ENCODE data around the gene DYDC2.
A peak's percentile ranks its signal among the peaks of the same experiment; 100 is the strongest.
"Not testable (repeated sequence)": the region's sequence is repeated elsewhere in the genome, so short reads cannot be mapped to it uniquely, and the experiment has no call there.

Gene DYDC2, protein sequence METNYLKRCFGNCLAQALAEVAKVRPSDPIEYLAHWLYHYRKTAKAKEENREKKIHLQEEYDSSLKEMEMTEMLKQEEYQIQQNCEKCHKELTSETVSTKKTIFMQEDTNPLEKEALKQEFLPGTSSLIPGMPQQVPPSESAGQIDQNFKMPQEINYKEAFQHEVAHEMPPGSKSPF

DNA sequence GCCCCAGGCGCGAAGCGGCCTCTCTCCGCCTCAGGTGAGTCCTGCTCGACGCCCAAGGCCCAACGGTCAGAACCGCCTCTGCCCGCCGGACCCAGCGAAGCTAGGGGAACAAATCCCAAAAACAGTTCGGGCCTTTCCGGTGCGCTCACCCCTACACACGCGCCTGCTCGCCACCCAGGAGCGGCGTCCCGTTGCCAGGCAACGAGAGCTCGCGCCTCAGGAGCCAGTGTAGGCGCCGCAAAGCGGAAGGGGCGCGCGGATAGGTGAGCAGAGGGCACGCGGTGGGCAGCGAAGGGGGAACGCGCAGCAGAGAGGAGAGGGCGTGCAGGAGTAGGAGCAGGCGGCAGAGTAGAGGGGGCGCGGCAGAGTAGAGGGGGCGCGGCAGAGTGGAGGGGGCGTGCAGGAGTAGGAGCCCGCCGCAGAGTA is at the start of gene DYDC2, which contains the start of gene DYDC1:
Gene DYDC2, plus strand, starts transcription at position 219 of the 426 bp plus-strand sequence. CDS start 5,663 bp downstream, outside the sequence.
Gene DYDC1, minus strand, starts transcription at position 193 of the 426 bp plus-strand sequence. CDS start 4,154 bp downstream, outside the sequence.
- peak; percentile 50 to 58 for DNase-seq

DNA sequence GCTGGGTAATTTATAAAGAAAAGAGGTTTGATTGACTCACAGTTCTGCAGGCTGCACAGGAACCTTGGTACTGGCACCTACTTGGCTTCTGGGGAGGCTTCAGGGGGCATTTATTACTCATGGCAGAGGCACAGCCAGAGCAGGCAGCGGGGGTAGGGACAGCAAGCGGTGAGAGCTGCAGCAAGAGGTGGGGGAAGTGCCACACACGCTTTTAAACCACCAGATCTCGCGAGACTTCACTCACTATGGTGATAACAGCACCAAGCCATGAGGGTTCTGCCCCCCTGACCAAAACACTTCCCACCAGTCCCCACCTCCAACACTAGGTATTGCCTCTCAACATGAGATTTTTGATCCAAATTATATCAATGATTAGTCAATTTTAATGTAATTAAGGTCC is 43.1 kb upstream of the DYDC2 start:
- DNase-seq = no peak

DNA sequence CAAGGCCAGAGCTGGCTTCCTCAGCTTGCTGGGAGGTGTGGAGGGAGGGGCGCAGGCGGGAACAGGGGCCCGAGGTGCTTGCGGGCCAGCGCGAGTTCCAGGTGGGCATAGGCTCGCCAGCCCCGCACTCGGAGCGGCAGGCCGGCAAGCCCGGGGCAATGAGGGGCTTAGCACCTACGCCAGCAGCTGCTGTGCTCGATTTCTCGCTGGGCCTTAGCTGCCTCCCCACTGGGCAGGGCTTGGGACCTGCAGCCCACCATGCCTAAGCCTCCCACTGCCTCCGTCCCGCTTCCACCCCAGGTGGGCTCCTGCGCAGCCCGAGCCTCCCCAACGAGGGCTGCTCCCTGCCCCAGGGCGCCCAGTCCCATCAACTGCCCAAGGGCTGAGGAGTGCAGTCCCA is 41.2 kb upstream of the DYDC2 start:
- no peak for DNase-seq

DNA sequence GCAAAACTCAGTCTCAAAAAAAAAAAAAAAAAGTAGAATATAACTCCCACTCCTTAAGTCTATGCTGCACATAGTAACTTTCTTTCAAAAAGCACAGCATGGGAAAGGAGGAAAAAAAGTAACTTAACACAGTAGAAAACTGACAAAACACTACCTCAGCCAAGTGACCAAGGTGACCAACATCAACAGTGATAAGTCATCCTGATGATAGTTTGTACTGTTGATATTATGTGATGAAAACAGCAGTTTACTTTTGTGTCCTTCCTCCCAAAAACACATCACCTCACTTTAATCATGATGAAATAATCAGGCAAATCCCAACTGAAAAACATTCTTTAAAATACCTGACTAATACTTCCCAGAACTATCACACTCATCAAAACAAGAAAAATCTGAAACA is 37.8 kb upstream of the DYDC2 start:
- DNase-seq = no peak

DNA sequence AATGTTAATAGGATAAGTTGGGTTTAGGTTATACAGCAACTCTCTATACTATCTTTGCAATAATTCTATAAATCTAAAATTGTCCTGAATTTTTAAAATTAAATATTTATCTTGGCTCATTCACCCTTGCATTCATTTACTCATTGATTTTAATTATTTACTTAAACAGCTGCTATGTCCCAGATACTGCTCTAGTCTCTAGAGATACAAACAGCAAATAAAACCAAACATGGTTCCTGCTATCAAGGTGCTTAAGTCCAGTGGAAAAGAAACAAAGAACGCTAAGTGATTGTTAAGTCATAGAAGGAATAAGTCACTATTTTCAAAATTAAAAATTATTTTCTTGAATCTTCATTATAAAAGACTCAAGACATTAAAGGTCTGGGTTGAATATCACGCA is 37.3 kb upstream of the DYDC2 start:
- no peak for DNase-seq

DNA sequence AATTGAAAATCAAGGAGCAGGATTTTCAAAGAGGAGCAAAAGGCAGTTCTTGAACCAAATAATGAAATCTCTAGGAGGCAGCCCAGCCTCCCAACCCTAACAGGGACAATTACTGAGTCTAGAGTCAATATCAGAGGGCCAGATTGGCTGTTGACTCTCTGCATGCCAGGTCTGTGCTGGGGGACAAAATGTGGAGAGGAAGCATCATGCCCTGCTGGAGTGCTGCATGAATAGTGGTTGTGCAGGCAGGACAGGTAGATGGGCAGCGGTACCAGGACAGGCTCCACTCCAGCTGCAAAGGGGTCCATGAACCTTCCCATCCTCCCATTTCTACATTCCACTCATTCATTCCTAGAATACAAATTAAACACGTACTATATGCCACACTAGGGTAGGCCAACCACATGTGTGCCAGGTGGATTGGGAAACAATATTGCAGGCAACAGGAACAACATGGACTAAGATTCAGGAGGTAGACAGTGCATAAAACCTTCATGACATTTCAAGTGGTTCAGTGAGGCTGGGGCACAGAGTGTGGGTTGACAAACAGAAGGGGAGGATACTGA is 36.8 kb upstream of the DYDC2 start:
- DNase-seq = no peak

DNA sequence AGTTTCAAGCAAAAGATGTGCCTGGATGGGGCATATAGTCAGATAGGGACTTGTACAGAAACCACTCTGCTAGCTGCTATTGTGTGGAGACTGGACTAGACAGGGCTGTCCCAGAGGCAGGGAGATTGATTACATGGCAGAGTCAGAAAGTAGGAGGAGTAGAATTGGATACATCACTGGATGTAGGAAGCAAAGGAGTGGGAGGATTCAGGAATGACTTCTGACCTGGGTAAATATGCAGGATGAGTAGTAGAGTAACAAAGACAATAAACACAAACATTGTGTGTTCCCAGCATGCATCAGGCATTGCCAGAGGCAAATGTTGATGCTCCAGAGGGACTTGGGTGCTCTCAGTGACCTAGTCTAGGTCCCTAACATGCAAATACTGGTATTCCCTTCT is 36.2 kb upstream of the DYDC2 start:
- no peak for DNase-seq

DNA sequence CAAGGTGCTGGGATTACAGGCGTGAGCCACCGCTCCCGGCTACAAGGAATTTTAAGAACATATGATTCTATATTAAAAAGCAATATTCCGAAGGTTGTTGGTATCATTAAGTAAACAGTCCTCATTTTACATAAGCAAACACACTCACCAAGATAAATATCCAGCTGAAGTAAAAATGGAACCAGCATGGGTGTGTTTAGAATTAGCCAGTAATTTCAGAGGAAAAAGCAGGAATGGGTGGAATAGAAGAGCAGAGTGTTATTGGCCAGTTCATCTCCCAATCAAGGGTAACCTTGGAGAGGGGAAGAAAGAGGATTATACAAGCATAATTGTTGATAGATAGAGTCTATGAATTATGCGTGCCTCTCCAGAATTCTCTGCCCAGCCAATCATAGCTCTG is 35.4 kb upstream of the DYDC2 start:
- DNase-seq = no peak

DNA sequence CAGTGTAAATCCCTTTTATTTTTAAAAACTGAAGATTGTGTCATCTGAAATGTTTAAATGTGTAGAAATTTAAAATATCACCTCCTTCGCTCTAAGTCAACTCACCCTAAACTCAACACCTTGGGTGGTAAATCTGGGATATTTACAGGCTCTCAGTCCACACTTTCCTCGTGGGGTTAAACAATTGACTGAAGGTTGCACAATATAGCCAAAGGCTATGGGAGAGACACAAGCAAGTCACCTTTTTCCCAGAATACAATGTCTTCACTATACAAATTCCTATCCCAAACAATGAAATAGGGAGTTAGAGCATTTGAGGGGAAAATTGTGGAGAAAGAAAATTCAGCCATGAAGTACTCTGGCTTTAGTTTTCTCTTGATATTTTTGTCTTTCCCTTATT is 34.4 kb upstream of the DYDC2 start:
- no peak for DNase-seq

DNA sequence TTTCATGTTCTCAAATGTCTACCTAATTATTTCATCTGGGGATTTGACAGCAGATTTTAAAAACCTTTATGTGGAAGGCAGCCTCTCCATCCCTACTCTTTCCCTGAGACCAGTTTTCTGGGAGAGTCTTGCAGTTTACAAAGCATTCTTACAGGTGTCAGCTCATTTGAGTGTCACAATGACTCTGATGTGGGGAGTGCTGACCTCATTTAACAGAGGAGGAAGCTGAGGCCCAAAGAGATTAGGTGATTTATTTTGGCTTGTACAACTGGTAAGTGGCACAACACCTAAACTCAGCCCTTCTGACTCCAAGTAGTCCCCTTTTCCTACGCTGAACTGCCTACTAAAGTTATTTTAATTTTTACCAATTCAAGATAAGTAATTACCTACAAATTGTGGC is 33.9 kb upstream of the DYDC2 start:
- DNase-seq = no peak

DNA sequence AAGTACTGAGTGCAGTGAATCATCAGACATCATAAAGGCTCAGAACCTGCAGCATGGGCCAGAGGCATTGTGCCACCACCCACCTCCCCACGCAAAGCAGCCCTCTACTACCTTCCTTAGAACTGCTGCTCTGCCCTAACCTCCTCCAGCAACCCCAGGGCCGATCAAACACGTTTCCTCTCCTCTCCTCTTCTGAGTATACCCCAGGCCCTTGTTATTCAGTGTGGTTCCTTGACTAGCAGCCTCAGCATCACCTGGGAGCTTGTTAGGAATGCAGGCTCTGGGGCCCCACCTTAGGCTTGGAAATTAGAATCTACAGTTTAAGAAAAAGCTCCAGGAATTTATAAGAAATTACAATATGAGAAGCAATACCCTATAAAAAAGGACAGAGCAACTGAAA is 33.3 kb upstream of the DYDC2 start:
- DNase-seq = no peak

DNA sequence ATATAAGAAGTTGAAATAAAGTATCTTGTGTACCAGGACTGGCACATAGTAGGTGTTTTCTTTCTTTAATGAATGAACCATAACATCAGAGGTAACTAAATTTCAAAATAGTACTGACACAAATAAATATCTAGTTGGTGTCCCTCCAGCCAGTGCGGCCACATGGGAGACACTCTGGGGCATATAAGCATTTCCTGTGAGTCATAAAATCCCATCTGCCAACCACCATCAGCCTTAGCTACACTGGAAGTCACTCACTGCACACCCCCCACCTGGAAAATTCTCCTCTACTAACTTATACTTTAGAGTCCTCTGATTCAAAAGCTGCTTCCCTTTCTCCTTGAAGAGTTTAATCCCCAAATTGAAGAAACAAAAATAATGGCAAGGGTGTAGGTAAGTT is 32.5 kb upstream of the DYDC2 start:
- no peak for DNase-seq

DNA sequence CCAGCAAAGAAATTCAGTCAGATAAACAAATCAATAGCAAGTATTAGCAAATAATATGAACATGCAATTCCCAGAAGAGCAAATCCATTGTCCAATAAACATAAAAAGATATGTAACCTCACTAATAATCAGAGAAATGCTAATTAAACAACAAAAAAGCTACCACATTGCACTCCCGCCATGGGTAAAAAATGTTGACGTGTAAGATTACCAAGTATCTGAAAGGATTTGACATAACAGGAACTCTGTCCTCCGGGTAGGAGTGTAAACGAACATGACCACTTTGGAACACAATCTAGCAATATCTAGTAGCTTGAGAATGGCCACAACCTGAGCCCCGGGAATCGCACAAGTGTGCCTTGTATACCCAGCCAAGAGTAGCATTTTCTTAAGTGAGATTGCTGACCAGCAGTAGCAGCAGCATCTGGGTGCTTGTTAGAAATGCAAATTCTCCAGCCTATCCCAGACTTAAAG is 31.7 kb upstream of the DYDC2 start:
- DNase-seq = no peak

DNA sequence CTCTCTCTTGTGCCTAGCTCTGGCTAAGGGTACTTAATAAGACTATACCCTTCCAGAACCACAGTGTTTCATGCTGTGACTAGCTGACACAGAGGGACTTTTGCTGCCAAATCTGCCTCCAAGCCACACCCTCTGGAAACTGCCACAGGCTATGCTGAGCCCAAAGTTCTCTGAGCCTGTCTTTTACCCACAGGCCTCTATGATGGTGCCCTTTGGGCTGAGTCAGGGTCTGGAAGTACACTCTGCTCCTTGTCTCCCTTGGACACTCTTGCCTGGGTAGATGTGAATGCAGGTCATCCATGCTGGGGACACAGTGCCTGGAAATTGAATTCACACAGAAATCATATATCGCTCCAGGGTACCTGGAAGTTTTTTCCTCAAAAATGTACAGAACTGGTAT is 22.6 kb upstream of the DYDC2 start:
- no peak for DNase-seq

DNA sequence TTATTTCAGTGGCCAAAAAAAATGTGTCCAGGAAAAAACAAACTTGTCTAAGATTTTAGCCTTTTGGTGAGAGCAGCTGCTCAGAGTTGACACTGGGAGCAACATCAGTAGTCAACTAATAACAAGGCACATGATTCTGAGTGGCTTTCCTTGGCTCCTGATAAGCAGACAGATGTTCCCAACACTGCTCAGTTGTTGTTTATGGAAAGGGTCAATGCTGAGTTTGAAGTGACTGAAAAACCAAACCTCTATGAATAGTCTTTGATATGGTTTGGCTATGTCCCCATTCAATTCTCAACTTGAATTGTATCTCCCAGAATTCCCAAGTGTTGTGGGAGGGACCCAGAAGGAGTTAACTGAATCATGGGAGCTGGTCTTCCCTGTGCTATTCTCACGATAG is 12.3 kb upstream of the DYDC2 start:
- no peak for DNase-seq

DNA sequence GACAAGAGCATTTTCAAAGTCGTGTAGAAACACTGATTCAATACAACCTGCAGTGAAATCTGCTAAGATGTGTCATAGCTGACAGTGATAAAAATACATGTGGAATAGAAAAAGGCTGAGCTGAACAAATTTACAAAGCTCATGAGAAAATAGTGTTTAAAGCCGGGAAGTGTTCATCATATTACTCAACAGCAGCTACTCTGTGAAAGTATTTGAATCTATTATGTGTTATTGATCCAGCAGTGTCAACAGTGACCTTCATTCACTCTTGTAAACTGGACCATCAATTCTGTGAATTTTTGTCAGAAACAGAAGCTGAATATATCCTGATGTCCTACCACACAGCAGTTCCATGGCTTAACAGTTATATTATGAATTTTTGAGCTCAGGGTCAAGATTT is 11.7 kb upstream of the DYDC2 start:
- no peak for DNase-seq

DNA sequence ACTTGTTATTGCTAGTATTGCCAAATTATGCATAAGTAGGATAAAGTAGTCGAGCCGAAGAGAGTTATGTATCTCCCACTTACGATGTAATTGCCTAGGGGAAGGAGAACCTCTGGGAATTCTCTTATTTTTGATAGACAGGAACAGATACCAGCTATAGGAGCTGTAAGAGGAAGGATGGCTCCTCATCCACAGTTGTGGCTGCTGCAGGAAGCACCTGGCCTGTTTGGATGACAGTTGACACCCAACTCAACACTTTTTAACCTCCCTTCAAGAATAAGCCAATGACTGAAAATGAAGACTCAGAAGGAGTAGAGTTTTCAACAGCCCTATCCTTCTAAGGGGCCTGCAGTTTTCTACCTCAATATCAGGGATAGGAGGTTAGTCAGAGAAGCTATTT is 6.3 kb upstream of the DYDC2 start:
- DNase-seq = no peak

DNA sequence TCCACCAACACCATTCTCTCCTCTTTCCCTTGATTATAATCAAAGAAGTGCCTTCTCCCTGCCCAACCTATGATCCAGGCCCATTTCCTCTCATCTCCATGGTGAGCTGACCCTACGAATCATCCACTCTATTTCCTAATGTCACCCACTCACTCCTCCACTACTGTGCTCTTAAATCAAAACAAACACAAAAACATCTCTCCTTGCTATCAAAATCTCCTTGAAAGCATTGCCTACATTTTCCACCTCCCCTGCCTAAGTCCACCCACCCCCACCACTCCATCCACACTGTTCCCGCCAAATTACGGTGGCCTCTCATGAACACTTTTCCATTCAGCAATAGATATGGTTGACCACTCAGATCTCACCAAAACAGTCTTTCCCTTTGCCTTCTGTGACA is 5.4 kb upstream of the DYDC2 start:
- no peak for DNase-seq

DNA sequence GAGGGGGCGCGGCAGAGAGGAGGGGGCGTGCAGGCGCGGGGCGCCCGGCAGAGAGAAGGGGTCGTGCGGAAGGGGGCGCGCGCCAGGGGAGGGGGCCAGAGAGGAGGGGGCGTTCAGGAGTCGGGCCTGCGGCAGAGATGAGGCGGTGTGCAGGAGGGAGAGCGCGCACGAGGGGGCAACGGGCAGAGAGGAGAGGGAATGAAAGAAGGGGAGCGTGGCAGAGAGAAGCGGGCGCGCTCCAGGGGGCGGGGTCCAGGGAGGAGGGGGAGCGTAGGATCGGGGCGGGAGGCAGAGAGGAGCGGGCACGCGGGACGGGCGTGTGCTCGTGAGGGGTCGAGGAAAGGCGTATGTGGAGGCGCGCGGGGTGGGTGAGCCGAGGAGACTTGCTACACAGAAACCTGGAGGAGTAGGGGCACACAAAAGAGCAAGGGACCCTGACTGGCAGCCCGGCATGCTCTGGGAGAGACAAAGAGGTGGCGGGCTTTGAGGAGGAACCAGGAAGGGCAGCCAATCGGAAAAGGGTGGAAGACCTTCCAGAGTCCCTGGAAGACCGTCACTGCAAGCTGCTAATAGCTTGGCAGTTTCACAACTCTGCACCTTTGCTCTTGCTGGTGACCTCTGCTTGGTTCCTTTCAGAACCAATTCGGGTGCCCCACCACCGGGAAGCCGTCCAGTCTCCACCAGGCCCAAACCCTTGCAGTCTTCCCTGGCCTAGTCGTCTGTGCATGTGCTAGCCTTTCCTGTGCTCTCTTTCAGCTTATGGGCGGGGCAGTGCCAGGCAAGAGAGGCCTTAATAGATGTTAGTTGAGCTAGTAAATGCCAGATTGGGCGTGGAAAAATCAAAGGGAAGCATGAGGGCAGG is 639 bp downstream of the DYDC2 start:
- peak in 1 of 2 experiments; percentile 4 for DNase-seq

DNA sequence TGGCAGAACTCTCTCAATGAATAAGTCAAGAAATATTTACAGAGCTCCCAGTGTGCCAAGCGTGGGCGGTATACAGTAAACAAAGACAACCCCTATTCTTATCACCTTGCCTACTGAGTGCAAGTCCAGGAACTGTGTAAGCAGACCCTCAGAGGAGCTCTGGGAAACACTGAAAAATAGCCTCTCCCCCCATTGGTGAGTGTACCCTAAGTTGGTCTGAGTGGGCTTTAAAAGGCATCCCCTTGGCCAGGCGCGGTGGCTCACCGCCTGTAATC is 1.2 kb downstream of the DYDC2 start:
- DNase-seq = no peak

DNA sequence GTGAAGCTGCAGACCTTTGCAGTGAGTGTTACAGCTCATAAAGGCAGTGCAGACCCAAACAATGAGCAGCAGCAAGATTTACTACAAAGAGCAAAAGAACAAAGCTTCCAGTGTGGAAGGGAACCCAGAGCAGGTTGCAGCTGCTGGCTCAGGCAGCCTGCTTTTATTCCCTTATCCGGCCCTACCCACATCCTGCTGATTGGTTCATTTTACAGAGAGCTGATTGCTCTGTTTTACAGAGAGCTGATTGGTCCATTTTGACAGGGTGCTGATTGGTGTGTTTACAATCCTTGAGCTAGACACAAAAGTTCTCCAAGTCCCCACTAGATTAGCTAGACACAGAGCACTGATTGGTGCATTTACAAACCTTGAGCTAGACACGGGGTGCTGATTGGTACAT is 2.3 kb downstream of the DYDC2 start:
- DNase-seq = not testable (repeated sequence)

DNA sequence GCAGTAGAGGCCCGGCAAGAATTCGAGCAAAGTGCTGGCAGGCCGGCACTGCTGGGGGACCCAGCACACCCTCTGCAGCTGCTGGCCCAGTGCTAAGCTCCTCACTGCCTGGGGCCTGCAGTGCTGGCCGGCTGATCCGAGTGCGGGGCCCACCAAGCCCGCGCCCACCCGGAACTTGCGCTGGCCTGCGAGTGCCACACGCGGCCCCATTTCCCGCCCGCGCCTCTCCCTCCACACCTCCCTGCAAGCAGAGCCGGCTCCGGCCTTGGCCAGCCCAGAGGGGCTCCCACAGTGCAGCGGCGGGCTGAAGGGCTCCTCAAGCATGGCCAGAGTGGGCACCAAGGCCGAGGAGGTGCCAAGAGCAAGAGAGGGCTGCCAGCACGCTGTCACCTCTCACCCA is 3.1 kb downstream of the DYDC2 start:
- DNase-seq = no peak

DNA sequence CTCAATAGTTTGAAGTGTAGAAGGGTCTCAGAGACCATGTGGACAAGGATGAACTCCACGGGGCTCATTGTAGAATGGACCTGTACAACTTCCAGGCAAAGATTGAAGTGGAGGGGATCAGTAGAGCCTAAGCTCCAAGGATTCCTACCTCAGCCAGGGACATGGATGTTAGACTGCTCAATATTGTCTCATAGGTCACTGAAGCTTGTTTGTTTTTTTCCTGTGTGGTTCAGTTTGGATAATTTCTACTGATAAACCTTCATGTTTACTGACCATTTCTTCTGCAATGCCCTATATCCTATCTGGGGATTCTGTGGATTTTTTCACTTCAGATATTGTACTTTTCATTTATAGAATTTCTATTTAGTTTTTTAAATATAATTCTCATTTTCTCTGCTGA is 8.9 kb downstream of the DYDC2 start:
- no peak for DNase-seq

DNA sequence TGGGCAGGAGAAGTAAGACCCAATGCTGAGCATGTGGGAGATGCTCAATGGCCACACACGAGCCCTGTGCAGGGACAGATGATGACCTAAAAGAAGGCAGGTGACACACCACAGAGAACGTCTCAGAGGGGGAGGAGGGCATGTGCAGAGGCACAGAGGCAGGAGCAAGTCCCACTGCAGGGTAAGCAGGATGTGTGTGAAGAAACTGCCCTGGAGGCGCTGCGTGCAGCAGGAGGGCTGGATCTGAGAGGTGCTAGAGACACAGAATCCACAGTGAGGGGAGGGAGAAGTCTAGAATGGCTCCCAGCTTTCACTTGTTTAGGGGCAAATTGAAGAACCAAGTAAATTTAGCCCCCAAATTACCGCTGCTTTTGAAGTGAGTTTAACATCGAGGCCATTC is 14.9 kb downstream of the DYDC2 start:
- DNase-seq = no peak
